OCI-LY1 (cell line): ENCODE measurements around the gene CADM4.

Experiments used
- CTCF ChIP-seq: fragments of 200-600 bp; sonication (generic), shearing (Covaris generic); IDR thresholded peaks from 2 replicates; pipeline ENCODE4 v1.5.1; 2017; ENCODE audit warnings: mild to moderate bottlenecking, antibody characterized with exemption, low read length, moderate library complexity, mixed read lengths
- EZH2 ChIP-seq: fragments of 200-600 bp; sonication (generic), shearing (Covaris generic); IDR thresholded peaks from 2 replicates; pipeline ENCODE4 v1.8.0; 2017; ENCODE audit warnings: borderline replicate concordance, mixed run types, mild to moderate bottlenecking, antibody characterized with exemption, low read length, moderate library complexity, mixed read lengths

GRCh38 chr19:43634506-43634871, 5.2 kb downstream of the CADM4 start:
- TF ChIP-seq EZH2 (no peak), CTCF (no peak)
